ENCODE data around the gene ARGLU1.

ARGLU1 gene

DNA sequence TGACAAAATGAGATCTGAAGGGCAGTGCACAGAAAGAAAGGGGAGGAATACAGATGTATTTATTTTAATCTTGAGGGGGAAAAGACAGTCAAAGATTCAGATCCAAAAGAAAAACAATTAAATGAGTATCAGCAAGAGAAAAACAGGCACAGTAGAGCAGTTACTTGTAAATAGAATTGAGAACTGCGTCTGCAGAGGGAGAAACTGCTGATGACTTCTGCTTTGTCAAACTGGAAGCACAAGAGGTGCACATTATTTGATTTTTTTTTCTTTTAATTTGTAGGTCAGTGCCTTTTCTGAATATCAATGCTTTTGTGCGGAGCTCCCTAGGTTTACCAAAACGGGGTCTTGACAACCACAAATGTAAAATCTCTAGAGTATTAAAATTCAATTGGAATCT is 69.8 kb downstream of the ARGLU1 start:
- DNase-seq, result no peak

DNA sequence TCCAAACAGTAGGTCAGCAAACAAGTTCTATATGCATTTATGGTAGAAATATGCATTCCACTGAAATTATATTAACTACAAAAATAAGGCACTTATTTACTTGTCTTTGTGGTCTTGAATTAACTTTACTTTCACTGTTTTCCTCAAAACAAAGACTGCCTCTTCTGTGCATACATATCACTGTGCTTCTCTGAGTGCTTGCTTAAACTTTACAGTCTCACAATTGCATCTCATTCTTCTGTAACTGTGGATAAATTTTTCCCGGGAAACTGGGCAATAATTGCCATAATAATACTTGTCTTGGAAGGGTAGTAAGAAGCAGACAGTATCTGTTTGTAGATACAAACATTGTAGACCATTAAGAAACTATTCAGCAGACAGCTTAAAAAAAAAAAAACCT is 70.9 kb downstream of the ARGLU1 start:
- DNase-seq, result no peak

DNA sequence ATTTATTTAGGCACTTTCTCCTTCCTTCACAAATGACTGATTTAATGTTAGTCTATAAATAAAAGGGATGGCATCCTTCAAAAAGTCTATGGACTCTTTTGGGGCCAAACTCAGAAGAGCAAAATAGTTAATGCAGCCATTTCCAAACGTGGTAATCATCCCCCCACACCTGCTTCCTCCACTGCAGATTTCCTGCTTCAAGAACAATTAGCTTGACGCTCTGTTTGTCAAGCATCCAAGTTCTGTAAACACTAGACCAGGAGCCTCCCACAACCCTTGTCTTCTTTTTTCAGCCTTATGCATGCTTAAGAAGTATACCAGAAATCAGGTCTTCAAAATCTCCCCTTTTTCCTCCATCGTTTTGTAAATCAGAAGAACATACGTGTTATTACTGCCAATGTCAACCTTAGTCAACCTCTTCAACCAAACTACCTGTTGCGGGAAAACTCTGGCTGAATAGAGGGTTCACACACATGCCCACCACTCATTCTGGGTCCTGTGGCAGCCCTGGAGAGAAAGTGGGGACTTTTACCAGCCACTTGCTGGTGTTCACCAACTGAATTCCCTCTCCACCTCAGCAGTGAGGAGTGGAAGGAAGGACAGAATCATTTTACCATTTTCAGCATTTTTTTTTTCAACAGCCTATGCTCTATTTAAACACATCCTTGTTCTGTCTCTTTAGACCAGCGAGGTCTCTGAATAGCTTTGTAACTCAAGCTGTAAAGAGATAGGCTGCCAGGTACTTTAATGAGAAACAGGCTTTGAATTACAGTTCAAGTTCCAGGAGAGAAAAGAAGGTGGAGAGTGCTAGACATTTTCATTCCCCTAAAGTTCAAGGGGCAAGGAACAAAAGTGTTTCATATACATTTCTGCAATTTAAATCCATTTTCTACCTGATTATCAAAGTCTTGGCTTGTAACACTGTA is 71.6 kb downstream of the ARGLU1 start:
- DNase-seq, result no peak

DNA sequence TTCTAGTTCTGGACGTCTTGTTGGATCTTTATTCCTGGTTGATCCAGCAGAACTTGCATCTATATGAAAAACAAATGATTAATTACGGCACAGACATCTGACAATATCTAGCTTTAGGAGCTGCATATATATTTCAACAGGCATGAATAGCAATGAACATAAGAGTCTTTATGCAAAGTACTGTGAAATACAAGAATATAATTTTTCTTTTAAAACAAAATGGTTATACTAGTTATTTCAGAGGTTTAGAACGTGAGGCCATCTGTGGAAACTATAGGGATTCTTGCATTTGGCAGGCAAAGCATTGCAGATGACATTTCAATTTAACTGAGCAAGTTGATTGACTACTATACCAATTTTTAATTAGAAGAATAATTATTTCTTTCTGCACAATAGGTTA is 73.0 kb downstream of the ARGLU1 start:
- no peak for DNase-seq

DNA sequence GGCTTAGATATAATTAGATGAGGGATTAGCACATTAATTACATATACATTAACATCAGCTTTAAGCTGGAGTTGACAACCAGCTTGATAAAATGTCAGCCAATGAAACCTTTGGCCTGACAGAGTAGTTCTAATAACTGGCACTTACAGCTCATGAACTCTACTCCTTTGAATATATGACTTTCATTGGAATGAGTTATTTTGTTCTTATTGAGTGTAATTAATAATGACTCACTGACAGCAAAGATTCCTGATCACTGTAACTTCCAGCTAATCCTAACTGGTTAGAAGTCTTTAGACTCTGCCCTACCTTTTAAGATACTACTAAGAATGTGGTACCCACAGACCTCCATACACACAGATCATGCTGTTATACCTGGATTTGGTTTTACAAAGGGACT is 73.4 kb downstream of the ARGLU1 start:
- no peak for DNase-seq

DNA sequence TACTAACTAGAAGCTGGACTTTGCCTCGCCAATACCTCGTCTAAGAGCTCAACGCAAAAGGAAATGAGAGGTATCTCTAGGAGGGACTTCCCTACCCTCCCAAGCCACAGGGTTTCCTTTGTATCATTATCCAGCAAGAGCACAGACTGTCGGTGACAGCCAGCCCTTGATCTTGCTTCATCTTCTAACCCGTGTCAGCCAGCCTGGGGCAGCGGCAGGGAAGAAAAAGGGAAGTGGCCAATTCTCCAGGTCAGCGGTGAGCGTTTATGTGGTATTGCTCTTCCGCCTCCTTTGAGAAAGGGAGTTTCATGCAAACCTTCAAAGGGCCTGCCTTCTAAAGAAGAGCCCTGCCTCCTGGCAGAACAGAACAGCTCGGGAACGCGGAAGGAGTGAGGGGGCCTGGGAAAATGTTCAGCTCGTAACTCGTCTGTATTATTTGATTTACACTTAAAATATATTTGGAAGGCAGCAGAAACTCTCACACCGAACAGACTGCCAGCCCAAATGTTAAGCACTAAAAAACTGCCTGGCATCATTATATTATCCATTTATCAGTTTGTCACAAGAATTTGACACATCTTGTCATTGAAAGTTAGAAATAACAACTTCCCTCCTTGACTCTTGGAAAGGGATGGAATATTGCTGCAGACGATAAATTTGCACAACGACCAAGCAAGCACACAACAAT is 74.3 kb downstream of the ARGLU1 start:
- DNase-seq, result no peak

DNA sequence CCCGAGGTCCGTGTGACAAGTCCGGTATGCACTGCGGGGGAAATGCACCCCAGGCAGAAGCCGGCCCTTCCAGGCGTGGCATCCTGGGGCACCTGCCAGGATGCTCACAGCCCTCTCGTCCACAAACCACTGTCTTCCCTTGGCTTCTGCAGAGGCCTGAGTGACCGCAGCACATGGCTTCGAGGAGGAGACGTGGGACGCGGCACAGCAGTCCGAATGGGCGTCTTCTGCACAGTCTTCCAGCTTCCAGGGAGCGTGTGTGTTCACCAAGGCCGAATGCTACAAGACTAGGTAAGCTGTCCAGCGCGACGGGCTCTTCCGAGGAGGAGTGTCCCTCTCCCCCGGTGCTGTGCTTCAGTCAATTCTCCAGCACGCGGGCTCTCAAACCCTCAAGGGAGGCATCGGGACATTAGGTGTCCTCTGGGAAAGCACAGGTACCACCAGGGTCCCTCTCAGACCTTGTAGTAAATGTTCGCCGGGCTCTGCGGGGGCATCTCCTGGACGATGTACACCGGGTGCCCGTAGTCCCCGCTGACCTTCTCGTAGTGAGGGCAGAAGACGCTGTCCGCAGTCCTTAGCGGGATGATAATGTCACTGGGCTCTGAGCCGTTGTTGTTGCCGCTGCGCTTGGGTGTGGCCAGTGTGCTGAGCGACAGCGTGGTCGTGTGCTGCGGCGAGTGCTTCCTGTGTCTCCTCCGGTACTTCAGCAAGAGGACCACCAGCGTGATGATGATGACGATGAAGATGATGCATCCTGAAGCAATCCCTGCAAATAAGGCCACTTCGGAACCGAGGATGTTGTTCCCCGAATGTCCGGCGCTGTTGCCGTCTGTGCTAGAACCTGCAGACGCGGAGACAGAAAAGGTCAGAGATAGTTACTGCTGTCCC is 75.1 kb downstream of the ARGLU1 start:
- no peak for DNase-seq

DNA sequence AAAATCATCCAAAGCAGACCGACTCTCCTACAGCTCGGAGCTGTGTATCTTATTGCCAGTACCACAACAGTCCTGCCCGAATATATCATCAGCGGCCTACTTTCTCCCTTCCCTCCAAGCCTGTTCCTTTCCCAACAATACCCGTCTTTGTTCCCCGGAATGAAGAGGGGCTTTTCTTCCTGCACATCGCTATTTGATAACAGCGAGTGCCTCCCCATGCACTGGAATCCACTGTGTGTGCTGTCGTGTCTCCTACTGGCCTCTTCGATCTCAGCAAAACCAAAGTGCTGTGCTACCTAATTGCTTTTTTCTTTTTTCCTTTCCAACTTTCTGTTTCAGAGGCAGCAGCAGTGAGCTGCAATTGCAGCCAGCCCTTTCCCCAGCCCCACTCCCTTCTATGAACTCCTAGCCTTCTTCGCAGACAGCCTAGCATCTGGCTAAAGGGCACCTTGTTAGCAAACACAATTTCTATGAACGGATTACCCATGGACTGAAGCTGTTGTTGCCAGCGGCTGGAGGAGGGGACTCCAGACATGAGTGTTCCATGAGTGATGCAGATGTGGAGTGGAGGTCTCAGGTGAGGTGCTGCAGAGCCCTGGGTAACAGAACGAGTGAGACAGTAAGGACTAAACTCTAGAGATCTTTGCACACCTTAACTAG is 75.9 kb downstream of the ARGLU1 start:
- no peak for DNase-seq
